NCI-H2196 treated with DMSO at 0.1 percent for 48 hours (cell line): ENCODE data around the gene TRUB2.
"Not testable (repeated sequence)": the region's sequence is repeated elsewhere in the genome, so short reads cannot be mapped to it uniquely, and the experiment has no call there.

ENCODE experiments used
- DNase-seq: peaks from one replicate; lab custom pipeline; 2025; ENCODE audit not compliant: unreplicated experiment; lab: John Stamatoyannopoulos, UW

TRUB2 gene

GRCh38 chr9:128340691-128341434 is 18.6 kb upstream of the TRUB2 start:
- no peak for DNase-seq

- DNase-seq = peak; percentile 66
Observed at GRCh38 chr9:128339761-128340690, 17.8 kb upstream of the TRUB2 start, which contains the start of gene SLC27A4. Gene SLC27A4 (plus strand): TSS chr9:128340527. CDS start chr9:128343133, 2,606 bp downstream.

GRCh38 chr9:128338852-128339614 is 16.8 kb upstream of the TRUB2 start:
- not testable (repeated sequence) for DNase-seq

GRCh38 chr9:128337936-128338335 is 15.7 kb upstream of the TRUB2 start:
- no peak for DNase-seq

- no peak for DNase-seq
Observed at GRCh38 chr9:128335914-128336313, 13.7 kb upstream of the TRUB2 start.

- no peak for DNase-seq
Observed at GRCh38 chr9:128335161-128335560, 12.9 kb upstream of the TRUB2 start.

GRCh38 chr9:128333451-128333869 is 11.2 kb upstream of the TRUB2 start:
- no peak for DNase-seq

GRCh38 chr9:128325629-128326028 is 3.4 kb upstream of the TRUB2 start:
- no peak for DNase-seq

GRCh38 chr9:128324401-128324800 is 2.2 kb upstream of the TRUB2 start:
- no peak for DNase-seq

GRCh38 chr9:128323791-128324190 is 1.5 kb upstream of the TRUB2 start:
- no peak for DNase-seq

- DNase-seq = no peak
Observed at GRCh38 chr9:128323212-128323730, 1.0 kb upstream of the TRUB2 start.

- DNase-seq = peak; percentile 80
Observed at GRCh38 chr9:128321879-128322403, 306 bp downstream of the TRUB2 start.

GRCh38 chr9:128321343-128321742 is 904 bp downstream of the TRUB2 start:
- no peak for DNase-seq

GRCh38 chr9:128317629-128318028 is 4.6 kb downstream of the TRUB2 start:
- no peak for DNase-seq

GRCh38 chr9:128316421-128316820 is 5.8 kb downstream of the TRUB2 start:
- DNase-seq = no peak

- no peak for DNase-seq
Observed at GRCh38 chr9:128314697-128315096, 7.5 kb downstream of the TRUB2 start.

- no peak for DNase-seq
Observed at GRCh38 chr9:128310461-128310860, 11.8 kb downstream of the TRUB2 start.

GRCh38 chr9:128309551-128309950 is 12.7 kb downstream of the TRUB2 start:
- no peak for DNase-seq

- no peak for DNase-seq
Observed at GRCh38 chr9:128304971-128305288, 17.3 kb downstream of the TRUB2 start.

GRCh38 chr9:128304136-128304970 is 17.9 kb downstream of the TRUB2 start:
- no peak for DNase-seq
